ENCODE measurements around the gene PPP2R3B.
A peak's percentile ranks its signal among the peaks of the same experiment; 100 is the strongest.
"Not testable (repeated sequence)": the region's sequence is repeated elsewhere in the genome, so short reads cannot be mapped to it uniquely, and the experiment has no call there.

PPP2R3B gene

GRCh38 chrX:386768-387575 lies at the start of gene PPP2R3B:
TSS of gene PPP2R3B (minus strand) at chrX:386907. CDS start at chrX:386691, 216 bp downstream.
- DNase-seq (ENCODE audit: low read depth, low spot score), result peak; percentile 87
- H3K27ac ChIP-seq, result peak within 1 kb of the TSS; percentile 89

- DNase-seq (ENCODE audit: low read depth, low spot score), result no peak
- H3K27ac ChIP-seq, result no peak overlapping the region
These were observed 48.9 kb upstream of the PPP2R3B start for GRCh38 chrX:435536-436122.

- H3K27ac ChIP-seq, result no peak overlapping the region
These were observed 48.2 kb upstream of the PPP2R3B start for GRCh38 chrX:434946-435345.

GRCh38 chrX:433771-434170 lies 47.1 kb upstream of the PPP2R3B start:
- no peak overlapping the region for H3K27ac ChIP-seq
- DNase-seq (ENCODE audit: low read depth, low spot score), result no peak

More at GRCh38 chrX:434946-435345, 48.2 kb upstream of the PPP2R3B start:
- no peak for DNase-seq (ENCODE audit: low read depth, low spot score)

- H3K27ac ChIP-seq; DNase-seq (ENCODE audit: low read depth, low spot score): not testable (repeated sequence)
These were observed 46.0 kb upstream of the PPP2R3B start for GRCh38 chrX:432666-433065.

GRCh38 chrX:431492-432111 lies 44.9 kb upstream of the PPP2R3B start:
- DNase-seq (ENCODE audit: low read depth, low spot score), result no peak
- no peak overlapping the region for H3K27ac ChIP-seq

GRCh38 chrX:431056-431455 lies 44.3 kb upstream of the PPP2R3B start:
- H3K27ac ChIP-seq, result no peak overlapping the region
- DNase-seq (ENCODE audit: low read depth, low spot score), result no peak

- H3K27ac ChIP-seq, result no peak overlapping the region
- DNase-seq (ENCODE audit: low read depth, low spot score), result no peak
These were observed 42.6 kb upstream of the PPP2R3B start for GRCh38 chrX:429266-429825.

- H3K27ac ChIP-seq, result no peak overlapping the region
- no peak for DNase-seq (ENCODE audit: low read depth, low spot score)
These were observed 41.4 kb upstream of the PPP2R3B start for GRCh38 chrX:427812-428725.

- no peak for DNase-seq (ENCODE audit: low read depth, low spot score)
- H3K27ac ChIP-seq, result no peak overlapping the region
These were observed 40.2 kb upstream of the PPP2R3B start for GRCh38 chrX:426881-427280.

- no peak for DNase-seq (ENCODE audit: low read depth, low spot score)
- no peak overlapping the region for H3K27ac ChIP-seq
These were observed 38.3 kb upstream of the PPP2R3B start for GRCh38 chrX:425056-425455.

GRCh38 chrX:421646-422391 lies 35.1 kb upstream of the PPP2R3B start:
- H3K27ac ChIP-seq, result no peak overlapping the region
- no peak for DNase-seq (ENCODE audit: low read depth, low spot score)

GRCh38 chrX:420496-421223 lies 34.0 kb upstream of the PPP2R3B start:
- no peak overlapping the region for H3K27ac ChIP-seq
- no peak for DNase-seq (ENCODE audit: low read depth, low spot score)

- H3K27ac ChIP-seq, result no peak overlapping the region
- DNase-seq (ENCODE audit: low read depth, low spot score), result no peak
These were observed 32.4 kb upstream of the PPP2R3B start for GRCh38 chrX:418927-419729.

GRCh38 chrX:415498-415897 lies 28.8 kb upstream of the PPP2R3B start:
- DNase-seq (ENCODE audit: low read depth, low spot score); H3K27ac ChIP-seq: not testable (repeated sequence)

GRCh38 chrX:413322-414201 lies 26.9 kb upstream of the PPP2R3B start:
- DNase-seq (ENCODE audit: low read depth, low spot score), result no peak
- H3K27ac ChIP-seq, result no peak overlapping the region

GRCh38 chrX:410296-410695 lies 23.6 kb upstream of the PPP2R3B start:
- no peak overlapping the region for H3K27ac ChIP-seq
- DNase-seq (ENCODE audit: low read depth, low spot score), result no peak

Measured in epithelial cell of prostate (primary cell).